Panc1 (cell line): ENCODE measurements around the gene CASP9. TPM values are rescaled to one million over a fixed set of nuclear protein-coding genes. Genes with fewer than 3 reads are reported as not detected.

Source experiments
- ATAC-seq: fragments of 200-7000 bp; cut with Tn5 transposase; 2 replicates; pipeline ENCODE4 v1.9.1; 2020; ENCODE audit warnings: mild to moderate bottlenecking, moderate library complexity
- BruUV-seq: library from RNA; stranded (reverse); fragments of 400-500 nt; replicated peaks from 2 replicates; lab custom pipeline; 2021; lab: Mats Ljungman, UMichigan
- CTCF ChIA-PET: fragments of 300-600 bp; sonication (Branson Sonifier 250); formaldehyde crosslinking; loops from one replicate; lab custom pipeline; 2022; ENCODE audit warnings: antibody characterized with exemption; lab: Charles Lee
- POLR2A ChIA-PET: fragments of 300-600 bp; sonication (Branson Sonifier 250); formaldehyde crosslinking; loops from one replicate; lab custom pipeline; 2022; ENCODE audit warnings: antibody characterized with exemption; lab: Charles Lee
- DNase-seq: peaks from one replicate; pipeline ENCODE4 v3.0.0-alpha.2; 2010; ENCODE audit warnings: low read depth, low spot score
- H3K27ac ChIP-seq: 2 replicates; pipeline ENCODE4 v1.5.1; 2011; ENCODE audit warnings: mild to moderate bottlenecking, low read length, inconsistent platforms
- H3K27me3 ChIP-seq: fragments of 200-500 bp; sonication (Bioruptor generic); 2 replicates; pipeline ENCODE4 v1.6.0; 2014; ENCODE audit warnings: low read length, inconsistent platforms; ENCODE audit not compliant: control insufficient read depth, insufficient read depth
- H3K36me3 ChIP-seq: fragments of 200-500 bp; sonication (Bioruptor generic); 2 replicates; pipeline ENCODE4 v1.5.1; 2014; ENCODE audit warnings: inconsistent platforms, mild to moderate bottlenecking, low read length, moderate library complexity; ENCODE audit not compliant: control insufficient read depth, insufficient read depth
- H3K4me1 ChIP-seq: 2 replicates; pipeline ENCODE4 v1.5.1; 2011; ENCODE audit warnings: inconsistent platforms, mild to moderate bottlenecking, low read length, moderate library complexity; ENCODE audit not compliant: control insufficient read depth, insufficient read depth
- H3K4me3 ChIP-seq, 2 experiments: 2 replicates each; pipeline ENCODE4 v1.5.1; 2011 to 2012; ENCODE audit warnings: low read depth in 2 of 2, low read length in 2 of 2, mild to moderate bottlenecking in 2 of 2, inconsistent platforms in 1 of 2, moderate library complexity in 1 of 2
- H3K9me3 ChIP-seq: fragments of 200-500 bp; sonication (Bioruptor generic); 2 replicates; pipeline ENCODE4 v1.5.1; 2014; ENCODE audit warnings: low read depth, mild to moderate bottlenecking, inconsistent platforms, low read length, moderate library complexity; ENCODE audit not compliant: control insufficient read depth, insufficient read depth
- POLR2AphosphoS5 ChIP-seq: IDR thresholded peaks from 2 replicates; pipeline ENCODE4 v1.6.1; 2012; ENCODE audit warnings: mild to moderate bottlenecking, low read depth, low read length, moderate library complexity
- SIN3A ChIP-seq: IDR thresholded peaks from 2 replicates; pipeline ENCODE4 v1.6.1; 2012; ENCODE audit warnings: low read depth, mild to moderate bottlenecking, low read length, moderate library complexity, borderline replicate concordance; ENCODE audit not compliant: insufficient read depth
- TCF7L2 ChIP-seq: IDR thresholded peaks from 2 replicates; pipeline ENCODE4 v1.6.1; 2011; ENCODE audit warnings: mild to moderate bottlenecking, low read depth, low read length, inconsistent platforms
- in situ Hi-C: cut with HindIII; loops from 2 replicates; pipeline ENCODE4 v1.10.0; 2016; ENCODE audit warnings: low sequenced_read_pairs, low pct_unique_long_range_greater_than_20kb
- intact Hi-C: fragments of 100-400 bp; cut with micrococcal nuclease; formaldehyde crosslinking; loops from one replicate; pipeline ENCODE4 v1.10.0; 2022; ENCODE audit not compliant: unreplicated experiment
- total RNA-seq: library from RNA; stranded (reverse); gene quantifications from one replicate; pipeline ENCODE4 v1.2.1, GENCODE V29; 2021; ENCODE audit not compliant: unreplicated experiment
- TF ChIP-seq, protein P1 (sequence below), 2 experiments: IDR thresholded peaks; 2 replicates each; pipeline ENCODE4 v1.6.1; 2011 to 2012; ENCODE audit warnings: low read depth in 2 of 2, control low read depth in 1 of 2, low read length in 1 of 2, mild to moderate bottlenecking in 1 of 2, moderate library complexity in 1 of 2; ENCODE audit not compliant: insufficient read depth in 1 of 2
- TF ChIP-seq, protein P2 (sequence below): fragments of 450-650 bp; IDR thresholded peaks from 2 replicates; pipeline ENCODE4 v1.5.1; 2017; ENCODE audit warnings: mild to moderate bottlenecking

The CASP9 gene
- total RNA-seq, 1 experiment from 2014 or later = 7.5 TPM

DNA sequence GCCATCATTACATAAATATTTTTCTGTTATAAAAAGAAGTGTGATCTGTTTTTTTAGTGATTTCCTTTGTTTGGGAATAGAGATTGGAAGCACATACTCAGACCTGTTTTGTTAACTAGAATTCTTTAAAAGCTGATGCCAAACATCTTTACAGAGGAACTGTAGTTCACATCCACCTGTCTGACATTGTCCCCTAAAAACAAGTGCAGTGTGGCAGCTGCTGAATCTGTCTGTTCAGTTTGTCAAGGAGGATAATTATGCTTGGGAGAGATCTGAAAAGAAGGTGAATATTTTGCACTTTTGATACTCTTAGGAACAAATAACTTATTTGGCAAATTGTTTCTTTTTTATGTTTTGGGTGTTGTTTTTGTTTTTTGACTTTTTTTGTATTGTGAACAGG is 47.3 kb upstream of the CASP9 start:
- no peak for DNase-seq
- in situ Hi-C loops = no loop called here
- Histone ChIP-seq H3K4me3 (no peak overlapping the region), H3K27ac (no peak overlapping the region), H3K9me3 (no peaks in the 10 kb centered on the region), H3K27me3 (no peaks in the 10 kb centered on the region), H3K4me1 (no peaks in the 10 kb centered on the region), H3K36me3 (peaks cover 3% of the 10 kb centered on the region; the same call in 1 of the 2 replicates)
- intact Hi-C loops = no loop called here
- BruUV-seq = no TSS peak
- CTCF ChIA-PET = no interaction called here
- POLR2A ChIA-PET = no interaction called here
- TF ChIP-seq SIN3A (no peak), POLR2AphosphoS5 (no peak), TCF7L2 (no peak)
- TF ChIP-seq, protein P1, sequence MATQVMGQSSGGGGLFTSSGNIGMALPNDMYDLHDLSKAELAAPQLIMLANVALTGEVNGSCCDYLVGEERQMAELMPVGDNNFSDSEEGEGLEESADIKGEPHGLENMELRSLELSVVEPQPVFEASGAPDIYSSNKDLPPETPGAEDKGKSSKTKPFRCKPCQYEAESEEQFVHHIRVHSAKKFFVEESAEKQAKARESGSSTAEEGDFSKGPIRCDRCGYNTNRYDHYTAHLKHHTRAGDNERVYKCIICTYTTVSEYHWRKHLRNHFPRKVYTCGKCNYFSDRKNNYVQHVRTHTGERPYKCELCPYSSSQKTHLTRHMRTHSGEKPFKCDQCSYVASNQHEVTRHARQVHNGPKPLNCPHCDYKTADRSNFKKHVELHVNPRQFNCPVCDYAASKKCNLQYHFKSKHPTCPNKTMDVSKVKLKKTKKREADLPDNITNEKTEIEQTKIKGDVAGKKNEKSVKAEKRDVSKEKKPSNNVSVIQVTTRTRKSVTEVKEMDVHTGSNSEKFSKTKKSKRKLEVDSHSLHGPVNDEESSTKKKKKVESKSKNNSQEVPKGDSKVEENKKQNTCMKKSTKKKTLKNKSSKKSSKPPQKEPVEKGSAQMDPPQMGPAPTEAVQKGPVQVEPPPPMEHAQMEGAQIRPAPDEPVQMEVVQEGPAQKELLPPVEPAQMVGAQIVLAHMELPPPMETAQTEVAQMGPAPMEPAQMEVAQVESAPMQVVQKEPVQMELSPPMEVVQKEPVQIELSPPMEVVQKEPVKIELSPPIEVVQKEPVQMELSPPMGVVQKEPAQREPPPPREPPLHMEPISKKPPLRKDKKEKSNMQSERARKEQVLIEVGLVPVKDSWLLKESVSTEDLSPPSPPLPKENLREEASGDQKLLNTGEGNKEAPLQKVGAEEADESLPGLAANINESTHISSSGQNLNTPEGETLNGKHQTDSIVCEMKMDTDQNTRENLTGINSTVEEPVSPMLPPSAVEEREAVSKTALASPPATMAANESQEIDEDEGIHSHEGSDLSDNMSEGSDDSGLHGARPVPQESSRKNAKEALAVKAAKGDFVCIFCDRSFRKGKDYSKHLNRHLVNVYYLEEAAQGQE (IDR thresholded peaks at IDR 0.05; ENCODE audit: insufficient read depth in 1 of 2, low read depth in 2 of 2, low read length in 1 of 2) = no peak
- TF ChIP-seq, protein P2, sequence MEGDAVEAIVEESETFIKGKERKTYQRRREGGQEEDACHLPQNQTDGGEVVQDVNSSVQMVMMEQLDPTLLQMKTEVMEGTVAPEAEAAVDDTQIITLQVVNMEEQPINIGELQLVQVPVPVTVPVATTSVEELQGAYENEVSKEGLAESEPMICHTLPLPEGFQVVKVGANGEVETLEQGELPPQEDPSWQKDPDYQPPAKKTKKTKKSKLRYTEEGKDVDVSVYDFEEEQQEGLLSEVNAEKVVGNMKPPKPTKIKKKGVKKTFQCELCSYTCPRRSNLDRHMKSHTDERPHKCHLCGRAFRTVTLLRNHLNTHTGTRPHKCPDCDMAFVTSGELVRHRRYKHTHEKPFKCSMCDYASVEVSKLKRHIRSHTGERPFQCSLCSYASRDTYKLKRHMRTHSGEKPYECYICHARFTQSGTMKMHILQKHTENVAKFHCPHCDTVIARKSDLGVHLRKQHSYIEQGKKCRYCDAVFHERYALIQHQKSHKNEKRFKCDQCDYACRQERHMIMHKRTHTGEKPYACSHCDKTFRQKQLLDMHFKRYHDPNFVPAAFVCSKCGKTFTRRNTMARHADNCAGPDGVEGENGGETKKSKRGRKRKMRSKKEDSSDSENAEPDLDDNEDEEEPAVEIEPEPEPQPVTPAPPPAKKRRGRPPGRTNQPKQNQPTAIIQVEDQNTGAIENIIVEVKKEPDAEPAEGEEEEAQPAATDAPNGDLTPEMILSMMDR = no peak
- no peak for ATAC-seq

DNA sequence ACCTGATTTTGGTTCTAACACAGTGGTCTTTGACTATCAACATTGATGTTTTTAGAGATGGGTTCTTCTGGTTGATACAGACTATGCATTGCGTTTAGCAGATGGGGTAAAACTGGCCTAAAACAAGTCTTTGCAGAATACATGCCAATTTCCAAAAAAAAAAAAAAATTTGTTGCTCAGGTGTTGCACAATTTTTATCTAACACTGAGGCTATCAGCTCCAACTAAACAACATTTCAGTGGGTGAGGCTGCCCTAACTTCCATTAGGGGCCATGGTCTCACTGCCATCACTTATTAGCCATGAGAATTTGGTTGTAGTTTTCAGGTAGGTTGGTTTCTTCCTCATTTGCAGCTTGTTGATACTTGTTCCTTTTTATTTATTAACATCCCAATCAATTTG is 46.8 kb upstream of the CASP9 start:
- TF ChIP-seq, protein P2 = no peak
- Histone ChIP-seq H3K4me3 (no peak overlapping the region), H3K4me1 (no peaks in the 10 kb centered on the region), H3K36me3 (peaks cover 3% of the 10 kb centered on the region; the same call in 1 of the 2 replicates), H3K27me3 (no peaks in the 10 kb centered on the region), H3K27ac (no peak overlapping the region), H3K9me3 (no peaks in the 10 kb centered on the region)
- intact Hi-C loops (no loop called here), in situ Hi-C loops (no loop called here)
- DNase-seq (no peak), ATAC-seq (no peak)
- BruUV-seq = no TSS peak
- ChIA-PET POLR2A (no interaction called here), CTCF (no interaction called here)
